NCI-H187 treated with DMSO at 0.1 percent for 48 hours (cell line): ENCODE results near the gene ABITRAM.
"Not testable (repeated sequence)": the region's sequence is repeated elsewhere in the genome, so short reads cannot be mapped to it uniquely, and the experiment has no call there.

Experiments
- DNase-seq: peaks from one replicate; lab custom pipeline; 2025; lab: John Stamatoyannopoulos, UW

Gene ABITRAM

GRCh38 chr9:108933231-108933717 lies 926 bp upstream of the ABITRAM start:
- DNase-seq = no peak

- DNase-seq = peak; percentile 4
Measured at GRCh38 chr9:108933718-108934322, 380 bp upstream of the ABITRAM start, which contains the start of gene ELP1. Gene ELP1 (minus strand): TSS chr9:108934124. CDS start chr9:108931146, 2,978 bp downstream.

- DNase-seq = no peak
Measured at GRCh38 chr9:108937561-108938305, 3.5 kb downstream of the ABITRAM start.

GRCh38 chr9:108939975-108940374 lies 5.8 kb downstream of the ABITRAM start:
- DNase-seq = no peak

GRCh38 chr9:108950168-108950567 lies 16.0 kb downstream of the ABITRAM start:
- DNase-seq = no peak

- no peak for DNase-seq
Measured at GRCh38 chr9:108951578-108951977, 17.4 kb downstream of the ABITRAM start.

GRCh38 chr9:108953983-108954574 lies 19.9 kb downstream of the ABITRAM start:
- DNase-seq = no peak

- DNase-seq = no peak
Measured at GRCh38 chr9:108956022-108956630, 21.9 kb downstream of the ABITRAM start.

- DNase-seq = no peak
Measured at GRCh38 chr9:108956631-108957026, 22.4 kb downstream of the ABITRAM start.

- no peak for DNase-seq
Measured at GRCh38 chr9:108960331-108960730, 26.1 kb downstream of the ABITRAM start.

- DNase-seq = no peak
Measured at GRCh38 chr9:108961151-108961550, 27.0 kb downstream of the ABITRAM start.

- DNase-seq = no peak
Measured at GRCh38 chr9:108963459-108964143, 29.4 kb downstream of the ABITRAM start.

- no peak for DNase-seq
Measured at GRCh38 chr9:108967916-108968315, 33.7 kb downstream of the ABITRAM start.

- not testable (repeated sequence) for DNase-seq
Measured at GRCh38 chr9:108971392-108971791, 37.2 kb downstream of the ABITRAM start.

GRCh38 chr9:108972186-108972585 lies 38.0 kb downstream of the ABITRAM start:
- DNase-seq = no peak

- no peak for DNase-seq
Measured at GRCh38 chr9:108972626-108973209, 38.5 kb downstream of the ABITRAM start.

GRCh38 chr9:108973895-108974294 lies 39.7 kb downstream of the ABITRAM start:
- no peak for DNase-seq

GRCh38 chr9:108978205-108978604 lies 44.0 kb downstream of the ABITRAM start:
- no peak for DNase-seq

- DNase-seq = no peak
Measured at GRCh38 chr9:108980893-108981292, 46.7 kb downstream of the ABITRAM start.

- no peak for DNase-seq
Measured at GRCh38 chr9:108983885-108984284, 49.7 kb downstream of the ABITRAM start.
